H9 (cell line): Measurements from ENCODE around the gene EPC2. TPM values are rescaled to one million over a fixed set of nuclear protein-coding genes. Genes with fewer than 3 reads are reported as not detected.

ENCODE experiments used
- DNase-seq: peaks from one replicate; pipeline ENCODE4 v3.0.0-alpha.2; 2017
- H2AFZ ChIP-seq: one replicate; pipeline ENCODE4 v1.6.1; 2013; ENCODE audit warnings: mild to moderate bottlenecking, low read length, control low read depth, moderate library complexity
- H2AK5ac ChIP-seq: 2 replicates; pipeline ENCODE4 v1.6.1; 2013; ENCODE audit warnings: low read length, control low read depth, mixed read lengths; ENCODE audit not compliant: insufficient read length
- H2BK120ac ChIP-seq: one replicate; pipeline ENCODE4 v1.6.1; 2013; ENCODE audit warnings: low read depth, mild to moderate bottlenecking, low read length, control low read depth, inconsistent platforms; ENCODE audit not compliant: poor library complexity, severe bottlenecking
- H2BK12ac ChIP-seq: 2 replicates; pipeline ENCODE4 v1.6.1; 2013; ENCODE audit warnings: low read length, control low read depth, mixed read lengths, low read depth; ENCODE audit not compliant: insufficient read length
- H2BK15ac ChIP-seq: 2 replicates; pipeline ENCODE4 v1.6.1; 2013; ENCODE audit warnings: low read depth, low read length, control low read depth
- H2BK20ac ChIP-seq: one replicate; pipeline ENCODE4 v1.6.1; 2013; ENCODE audit warnings: low read depth, mild to moderate bottlenecking, low read length, control low read depth, inconsistent platforms; ENCODE audit not compliant: poor library complexity, severe bottlenecking
- H2BK5ac ChIP-seq: 2 replicates; pipeline ENCODE4 v1.6.1; 2013; ENCODE audit warnings: low read length, control low read depth, mixed read lengths; ENCODE audit not compliant: insufficient read length
- H3K14ac ChIP-seq: 2 replicates; pipeline ENCODE4 v1.6.1; 2013; ENCODE audit warnings: low read length, control low read depth; ENCODE audit not compliant: insufficient read depth
- H3K18ac ChIP-seq: 2 replicates; pipeline ENCODE4 v1.6.1; 2013; ENCODE audit warnings: low read depth, mild to moderate bottlenecking, mixed read lengths, low read length, control low read depth; ENCODE audit not compliant: insufficient read length
- H3K23ac ChIP-seq: 2 replicates; pipeline ENCODE4 v1.6.1; 2013; ENCODE audit warnings: low read length, control low read depth, mixed read lengths, low read depth; ENCODE audit not compliant: insufficient read length
- H3K23me2 ChIP-seq: 2 replicates; pipeline ENCODE4 v1.6.1; 2013; ENCODE audit warnings: low read depth, mild to moderate bottlenecking, mixed read lengths, low read length, control low read depth; ENCODE audit not compliant: insufficient read length, poor library complexity, severe bottlenecking
- H3K27ac ChIP-seq: 2 replicates; pipeline ENCODE4 v1.5.1; 2013; ENCODE audit warnings: low read length, control low read depth, mixed read lengths, low read depth; ENCODE audit not compliant: insufficient read length
- H3K27me3 ChIP-seq: 2 replicates; pipeline ENCODE4 v1.6.1; 2013; ENCODE audit warnings: low read length, control low read depth, inconsistent platforms; ENCODE audit not compliant: insufficient read depth
- H3K4ac ChIP-seq: 2 replicates; pipeline ENCODE4 v1.6.1; 2013; ENCODE audit warnings: low read depth, mild to moderate bottlenecking, control low read depth, inconsistent platforms, low read length, moderate library complexity
- H3K4me1 ChIP-seq: 2 replicates; pipeline ENCODE4 v1.6.1; 2013; ENCODE audit warnings: low read length, control low read depth, inconsistent platforms; ENCODE audit not compliant: insufficient read depth
- H3K4me2 ChIP-seq: 2 replicates; pipeline ENCODE4 v1.6.1; 2013; ENCODE audit warnings: low read length, control low read depth, mixed read lengths; ENCODE audit not compliant: insufficient read length, insufficient read depth
- H3K56ac ChIP-seq: 2 replicates; pipeline ENCODE4 v1.6.1; 2013; ENCODE audit warnings: low read depth, mild to moderate bottlenecking, mixed read lengths, low read length, control low read depth; ENCODE audit not compliant: insufficient read length
- H3K79me1 ChIP-seq: 2 replicates; pipeline ENCODE4 v1.6.1; 2013; ENCODE audit warnings: low read depth, mild to moderate bottlenecking, moderate library complexity, low read length, control low read depth, inconsistent platforms; ENCODE audit not compliant: insufficient read depth, poor library complexity, severe bottlenecking
- H3K79me2 ChIP-seq: 2 replicates; pipeline ENCODE4 v1.6.1; 2013; ENCODE audit warnings: low read length, control low read depth, inconsistent platforms; ENCODE audit not compliant: insufficient read depth
- H3K9ac ChIP-seq: 2 replicates; pipeline ENCODE4 v1.6.1; 2013; ENCODE audit warnings: low read length, control low read depth, mixed read lengths; ENCODE audit not compliant: insufficient read length; ENCODE audit errors: extremely low read depth
- H3K9me3 ChIP-seq: one replicate; pipeline ENCODE4 v1.6.1; 2013; ENCODE audit warnings: low read depth, low read length, inconsistent platforms; ENCODE audit not compliant: control insufficient read depth
- H3T11ph ChIP-seq: one replicate; pipeline ENCODE4 v1.6.1; 2013; ENCODE audit warnings: mild to moderate bottlenecking, low read length, control low read depth, inconsistent platforms
- H4K20me1 ChIP-seq: one replicate; pipeline ENCODE4 v1.6.1; 2013; ENCODE audit not compliant: control insufficient read depth, insufficient read length, insufficient read depth
- H4K5ac ChIP-seq: 2 replicates; pipeline ENCODE4 v1.6.1; 2013; ENCODE audit warnings: low read depth, mild to moderate bottlenecking, mixed read lengths, low read length, control low read depth; ENCODE audit not compliant: insufficient read length
- H4K8ac ChIP-seq: replicated peaks from 2 replicates; pipeline ENCODE4 v1.6.1; 2013; ENCODE audit warnings: low read length, control low read depth, mixed read lengths, low read depth; ENCODE audit not compliant: insufficient read length
- H4K91ac ChIP-seq: 2 replicates; pipeline ENCODE4 v1.6.1; 2013; ENCODE audit warnings: low read depth, mild to moderate bottlenecking, moderate library complexity, mixed read lengths, low read length, control low read depth; ENCODE audit not compliant: insufficient read length
- H3K27ac Mint-ChIP-seq, 3 experiments: 2 replicates in 2 of 3; 3 replicates in 1 of 3; pipeline ENCODE4 v1.8.0; 2020 to 2021; ENCODE audit warnings: mixed read lengths in 3 of 3, mild to moderate bottlenecking in 1 of 3, moderate library complexity in 1 of 3
- H3K27me3 Mint-ChIP-seq: 2 replicates; pipeline ENCODE4 v1.8.0; 2021; ENCODE audit warnings: low read depth, mild to moderate bottlenecking, moderate library complexity, mixed read lengths
- H3K36me3 Mint-ChIP-seq, 3 experiments: 2 replicates in 2 of 3; 3 replicates in 1 of 3; pipeline ENCODE4 v1.8.0; 2020 to 2021; ENCODE audit warnings: low read depth in 3 of 3, mixed read lengths in 3 of 3; ENCODE audit not compliant: insufficient read depth in 1 of 3
- H3K4me1 Mint-ChIP-seq, 2 experiments: 2 replicates each; pipeline ENCODE4 v1.8.0; 2020; ENCODE audit warnings: mixed read lengths in 2 of 2
- H3K4me3 Mint-ChIP-seq, 2 experiments: 2 replicates in 1 of 2; 3 replicates in 1 of 2; pipeline ENCODE4 v1.8.0; 2020 to 2021; ENCODE audit warnings: mild to moderate bottlenecking in 2 of 2, mixed read lengths in 2 of 2, moderate library complexity in 1 of 2
- H3K9me3 Mint-ChIP-seq, 2 experiments: 2 replicates in 1 of 2; 3 replicates in 1 of 2; pipeline ENCODE4 v1.8.0; 2020; ENCODE audit warnings: mild to moderate bottlenecking in 2 of 2, mixed read lengths in 2 of 2, moderate library complexity in 1 of 2
- total RNA-seq: library from RNA; stranded (reverse); gene quantifications from 2 replicates; pipeline ENCODE4 v1.2.1, GENCODE V29; 2021
- TF ChIP-seq, protein P1 (sequence below): fragments of 200-600 bp; sonication (generic); conservative IDR thresholded peaks from 3 replicates; pipeline ENCODE4 v1.8.0; 2021; ENCODE audit warnings: antibody characterized with exemption, mild to moderate bottlenecking

EPC2 gene
- total RNA-seq, 1 experiment from 2014 or later = 31.3 TPM

- no peak for DNase-seq
- Histone ChIP-seq H2AK5ac (no peak overlapping the region), H2BK12ac (no peak overlapping the region), H2AFZ (no peak overlapping the region), H3K23me2 (no peaks in the 10 kb centered on the region), H4K5ac (no peak overlapping the region), H2BK20ac (no peak overlapping the region), H2BK120ac (no peak overlapping the region), H3K14ac (no peak overlapping the region), H2BK5ac (no peak overlapping the region), H3T11ph (no peak overlapping the region), H4K20me1 (no peaks in the 10 kb centered on the region), H4K91ac (no peak overlapping the region), H3K9ac (no peak overlapping the region), H2BK15ac (no peak overlapping the region), H3K4ac (no peak overlapping the region), H3K4me2 (no peak overlapping the region), H3K79me2 (no peaks in the 10 kb centered on the region; the same call in 1 of the 2 replicates), H4K8ac (no peak overlapping the region), H3K18ac (no peak overlapping the region), H3K79me1 (peaks cover 4% of the 10 kb centered on the region), H3K27ac (no peak overlapping the region), H3K9me3 (no peaks in the 10 kb centered on the region), H3K23ac (no peak overlapping the region), H3K4me1 (no peaks in the 10 kb centered on the region), H3K27me3 (no peaks in the 10 kb centered on the region), H3K56ac (no peak overlapping the region)
- H3K4me1 Mint-ChIP-seq = peaks cover 0 to 4% of the 10 kb centered on the region in 2 experiments; a peak in 1 of 4 replicates
- no peaks in the 10 kb centered on the region for H3K27me3 Mint-ChIP-seq
- no peaks in the 10 kb centered on the region for H3K9me3 Mint-ChIP-seq
- H3K4me3 Mint-ChIP-seq = no peak overlapping the region
- TF ChIP-seq, protein P1, sequence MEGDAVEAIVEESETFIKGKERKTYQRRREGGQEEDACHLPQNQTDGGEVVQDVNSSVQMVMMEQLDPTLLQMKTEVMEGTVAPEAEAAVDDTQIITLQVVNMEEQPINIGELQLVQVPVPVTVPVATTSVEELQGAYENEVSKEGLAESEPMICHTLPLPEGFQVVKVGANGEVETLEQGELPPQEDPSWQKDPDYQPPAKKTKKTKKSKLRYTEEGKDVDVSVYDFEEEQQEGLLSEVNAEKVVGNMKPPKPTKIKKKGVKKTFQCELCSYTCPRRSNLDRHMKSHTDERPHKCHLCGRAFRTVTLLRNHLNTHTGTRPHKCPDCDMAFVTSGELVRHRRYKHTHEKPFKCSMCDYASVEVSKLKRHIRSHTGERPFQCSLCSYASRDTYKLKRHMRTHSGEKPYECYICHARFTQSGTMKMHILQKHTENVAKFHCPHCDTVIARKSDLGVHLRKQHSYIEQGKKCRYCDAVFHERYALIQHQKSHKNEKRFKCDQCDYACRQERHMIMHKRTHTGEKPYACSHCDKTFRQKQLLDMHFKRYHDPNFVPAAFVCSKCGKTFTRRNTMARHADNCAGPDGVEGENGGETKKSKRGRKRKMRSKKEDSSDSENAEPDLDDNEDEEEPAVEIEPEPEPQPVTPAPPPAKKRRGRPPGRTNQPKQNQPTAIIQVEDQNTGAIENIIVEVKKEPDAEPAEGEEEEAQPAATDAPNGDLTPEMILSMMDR = no peak
- H3K36me3 Mint-ChIP-seq = peaks cover 3 to 6% (median 5%) of the 10 kb centered on the region in 3 experiments; a peak in 3 of 7 replicates
- no peak overlapping the region for H3K27ac Mint-ChIP-seq
These were observed 85.5 kb downstream of the EPC2 start for GRCh38 chr2:148730085-148730484.
